ENCODE results near the gene CEPT1.
"Not testable (repeated sequence)": the region's sequence is repeated elsewhere in the genome, so short reads cannot be mapped to it uniquely, and the experiment has no call there.

Gene CEPT1

DNA sequence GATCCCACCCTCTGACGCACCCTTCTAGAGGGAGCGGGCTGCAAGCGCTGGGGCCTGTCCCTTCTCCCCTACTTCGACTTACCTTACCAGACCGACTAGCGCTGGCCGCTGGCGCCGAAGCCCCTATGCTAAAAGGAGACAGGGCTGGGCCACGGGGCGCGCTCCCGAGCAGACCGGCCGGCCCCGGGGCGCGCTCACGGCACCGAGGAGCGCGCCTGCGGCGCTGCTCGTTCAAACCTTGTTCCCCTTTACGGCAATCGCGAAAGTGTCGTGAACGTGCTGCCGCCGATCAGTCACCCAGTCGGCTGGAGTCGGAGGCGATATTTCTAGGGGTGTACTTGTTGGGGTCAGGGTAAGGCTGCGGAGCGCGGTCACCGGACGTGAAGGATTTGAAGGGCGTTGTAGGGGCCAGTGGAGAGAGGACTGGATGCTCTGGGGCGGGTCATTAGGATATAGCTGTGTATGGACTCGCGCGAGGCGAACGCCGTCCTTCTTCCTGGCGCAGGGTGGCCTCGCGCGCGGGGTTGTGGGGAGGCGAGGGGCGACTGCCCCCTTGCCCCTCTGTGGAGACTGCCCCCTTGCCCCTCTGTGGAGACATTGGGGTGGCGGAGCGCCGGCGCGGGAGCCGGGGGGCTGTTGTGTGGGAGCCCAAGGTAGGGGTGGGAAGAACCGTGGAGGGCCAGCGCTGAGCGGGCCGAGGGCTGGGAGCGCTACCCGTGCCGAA lies at the start of gene CEPT1, which contains the start of gene DRAM2:
TSS of gene CEPT1 (plus strand) at position 268 of the 724 bp plus-strand sequence. CDS start 7,492 bp downstream, outside the sequence.
TSS of gene DRAM2 (minus strand) at position 138 of the 724 bp plus-strand sequence. CDS start 8,539 bp downstream, outside the sequence.
- peak; percentile 96 for DNase-seq

DNA sequence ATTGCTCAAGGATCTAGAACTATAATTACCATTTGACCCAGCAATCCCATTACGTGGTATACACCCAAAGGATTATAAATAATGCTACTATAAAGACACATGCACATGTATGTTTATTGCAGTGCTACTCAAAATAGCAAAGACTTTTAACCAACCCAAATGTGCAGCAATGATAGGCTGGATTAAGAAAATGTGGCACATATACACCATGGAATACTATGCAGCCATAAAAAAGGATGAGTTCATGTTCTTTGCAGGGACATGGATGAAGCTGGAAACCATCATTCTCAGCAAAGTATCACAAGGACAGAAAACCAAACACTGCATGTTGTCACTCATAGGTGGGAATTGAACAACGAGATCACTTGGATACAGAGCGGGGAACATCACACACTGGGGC lies 44.6 kb upstream of the CEPT1 start:
- DNase-seq: not testable (repeated sequence)

DNA sequence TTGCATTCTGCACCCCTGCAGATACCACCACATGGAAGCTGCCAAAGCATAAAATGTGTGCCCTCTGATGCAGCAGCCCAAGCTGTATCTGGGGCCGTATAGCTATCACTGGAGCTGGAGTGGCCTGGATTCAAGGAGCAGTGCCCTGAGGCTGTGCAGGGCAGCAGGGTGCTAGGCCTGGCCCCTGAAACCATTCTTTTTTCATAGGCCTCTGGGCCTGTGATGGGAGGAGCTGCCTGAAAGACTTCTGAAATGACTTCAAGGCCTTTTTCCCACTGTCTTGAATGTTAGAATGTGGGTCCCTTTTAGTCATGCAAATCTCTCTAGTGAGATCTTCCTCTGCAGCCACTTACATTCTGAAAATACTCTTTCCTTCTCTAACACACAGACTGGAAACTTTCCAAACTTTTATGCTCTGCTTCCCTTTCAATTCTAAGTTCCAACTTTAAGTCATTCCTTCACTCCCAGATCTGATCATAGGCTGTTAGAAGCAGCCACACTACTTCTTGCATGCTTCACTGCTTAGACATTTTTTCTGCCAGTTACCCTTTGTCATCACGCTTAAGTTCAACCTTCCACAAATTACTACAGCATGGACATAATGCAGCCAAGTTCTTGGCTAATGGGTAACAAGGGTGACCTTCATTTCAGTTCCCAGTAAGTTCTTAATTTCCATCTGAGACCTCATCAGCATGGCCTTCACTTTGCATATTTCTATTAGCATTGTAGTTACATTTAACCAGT lies 42.5 kb upstream of the CEPT1 start:
- DNase-seq: no peak

DNA sequence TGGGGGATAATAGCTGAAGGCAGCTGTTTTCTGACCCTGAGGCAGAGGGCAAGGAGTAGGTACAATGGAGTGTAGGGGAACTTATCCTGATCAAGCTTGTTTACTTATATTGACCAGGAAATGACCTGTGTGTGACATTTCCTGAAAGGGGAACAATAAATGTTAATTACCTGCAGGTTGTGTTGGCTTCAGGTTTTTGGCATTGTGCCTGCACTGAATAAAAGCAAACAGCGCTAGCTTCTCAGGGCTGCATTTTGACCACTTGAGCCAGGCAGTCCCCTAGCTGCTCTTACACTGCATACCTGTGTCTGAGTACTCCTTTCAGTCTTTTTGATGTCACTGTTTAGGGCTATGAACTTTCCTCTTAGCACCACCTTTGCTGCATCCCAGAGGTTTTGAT lies 40.7 kb upstream of the CEPT1 start:
- DNase-seq: no peak

DNA sequence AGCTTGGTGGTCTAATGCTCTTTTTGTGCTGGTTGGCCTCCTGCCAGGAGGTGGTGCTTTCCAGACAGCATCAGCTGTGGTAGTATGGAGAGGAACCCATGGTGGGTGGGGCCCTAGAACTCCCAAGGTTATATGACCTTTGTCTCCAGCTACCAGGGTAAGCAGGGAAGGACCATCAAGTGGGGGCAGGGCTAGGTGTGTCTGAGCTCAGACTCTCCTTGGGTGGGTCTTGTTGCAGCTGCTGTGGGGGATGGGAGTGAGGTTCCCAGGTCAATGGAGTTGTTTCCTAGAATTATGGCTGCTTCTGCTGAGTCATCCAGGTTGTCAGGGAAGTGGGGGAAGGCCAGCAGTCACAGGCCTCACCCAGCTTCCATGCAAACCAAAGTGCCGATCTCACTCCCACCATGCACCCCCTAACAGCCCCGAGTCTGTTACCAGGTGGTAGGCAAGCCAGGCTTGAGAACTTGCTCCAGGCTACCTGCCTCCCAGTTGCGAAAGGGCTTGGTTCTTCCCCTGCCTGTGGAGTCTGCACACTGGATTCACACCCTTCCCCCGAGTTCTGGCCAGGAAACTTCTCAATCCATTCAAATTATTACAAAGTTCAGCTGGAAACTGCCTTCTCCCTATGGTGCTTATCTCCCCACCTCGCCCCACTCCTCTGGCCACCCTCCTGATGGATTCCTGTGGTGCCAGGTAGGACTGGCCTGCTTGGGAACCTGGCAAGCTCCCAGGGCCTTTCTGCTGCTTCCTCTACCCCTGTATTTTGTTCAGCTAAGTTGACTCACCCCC lies 38.0 kb upstream of the CEPT1 start:
- no peak for DNase-seq

DNA sequence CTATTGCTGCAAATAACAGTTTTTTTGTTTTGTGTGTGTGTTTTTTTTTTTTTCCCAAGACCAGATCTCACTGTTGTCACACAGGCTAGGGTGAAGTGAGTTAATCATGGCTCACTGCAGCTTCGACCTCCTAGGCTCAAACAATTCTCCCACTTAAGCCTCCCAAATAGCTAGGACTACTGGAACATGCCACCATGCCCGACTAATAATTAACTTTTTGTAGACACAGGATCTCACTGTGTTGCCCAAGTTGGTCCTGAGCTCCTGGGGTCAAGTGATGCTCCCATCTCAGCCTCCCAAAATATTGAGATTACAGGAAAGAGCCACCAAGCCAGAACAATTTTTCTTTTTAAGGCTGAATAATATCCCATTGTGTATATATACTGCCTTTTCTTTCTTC lies 35.0 kb upstream of the CEPT1 start:
- no peak for DNase-seq

DNA sequence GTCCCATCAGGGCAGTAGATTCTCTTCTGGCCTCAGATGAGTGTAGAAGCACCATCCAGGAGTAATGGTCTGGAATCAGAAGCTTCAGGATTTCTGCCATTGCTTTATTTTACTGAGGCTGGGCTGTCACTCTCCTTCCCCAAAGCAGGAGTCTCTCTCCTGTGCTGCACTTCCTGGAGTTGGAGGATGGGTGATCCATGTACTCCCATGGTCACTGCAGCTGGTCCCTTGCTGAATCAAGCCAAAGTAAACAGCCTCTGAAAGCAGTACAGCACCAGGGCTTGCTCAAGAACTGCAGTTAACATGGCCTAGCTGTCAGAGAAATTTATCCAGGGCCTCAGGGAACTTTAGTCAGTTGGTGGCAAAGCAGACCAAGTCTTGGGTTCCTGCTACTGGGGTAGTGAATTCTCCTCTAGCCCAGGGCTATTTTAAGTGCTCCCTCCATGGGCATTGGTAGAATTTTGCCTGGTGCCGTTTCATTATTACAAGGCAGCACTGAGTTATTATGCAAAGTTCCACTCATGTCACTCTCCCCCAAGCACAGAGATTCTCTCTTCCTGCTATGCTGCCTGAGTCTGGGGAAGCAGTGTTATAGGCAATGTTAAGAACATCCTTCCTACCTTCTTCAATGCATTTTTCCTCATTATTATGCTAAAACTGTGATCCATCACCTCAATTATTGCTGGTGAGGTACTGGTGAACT lies 29.7 kb upstream of the CEPT1 start:
- no peak for DNase-seq

DNA sequence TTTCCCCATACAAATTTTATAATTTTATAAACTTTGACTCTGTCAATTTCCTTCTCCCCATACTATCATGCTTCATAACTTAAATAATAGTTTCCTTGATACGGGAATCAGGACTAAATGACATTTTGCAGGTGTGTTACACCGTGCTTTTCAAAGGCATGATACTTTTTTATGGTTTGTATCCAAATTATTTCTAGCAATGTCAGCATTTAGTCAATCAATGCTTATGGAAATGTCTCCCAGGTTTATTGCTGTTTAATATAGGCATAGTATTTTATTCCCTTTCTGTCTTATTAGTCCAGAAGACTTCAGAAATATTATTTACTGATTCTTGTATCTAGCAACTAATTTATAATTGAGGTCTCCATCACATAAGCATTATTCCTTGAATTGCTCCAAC lies 23.5 kb upstream of the CEPT1 start:
- no peak for DNase-seq

DNA sequence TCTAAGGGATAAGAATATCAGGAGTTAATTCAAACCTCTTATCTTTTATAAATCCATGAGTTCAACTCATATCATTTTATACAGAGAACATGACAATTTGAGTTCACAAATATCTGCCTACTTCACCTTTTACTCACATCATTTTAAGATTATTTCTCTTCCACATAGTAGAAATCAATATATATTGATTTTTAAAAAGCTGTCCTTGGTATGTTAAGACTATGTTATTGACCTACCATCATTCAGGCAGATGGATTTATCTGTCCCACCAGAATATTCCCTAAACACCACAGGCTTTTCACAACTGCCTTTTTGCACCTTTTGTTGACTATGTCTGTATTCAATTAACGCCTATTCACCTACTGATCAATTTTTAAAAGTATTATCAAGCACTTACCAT lies 13.7 kb upstream of the CEPT1 start:
- DNase-seq: no peak

DNA sequence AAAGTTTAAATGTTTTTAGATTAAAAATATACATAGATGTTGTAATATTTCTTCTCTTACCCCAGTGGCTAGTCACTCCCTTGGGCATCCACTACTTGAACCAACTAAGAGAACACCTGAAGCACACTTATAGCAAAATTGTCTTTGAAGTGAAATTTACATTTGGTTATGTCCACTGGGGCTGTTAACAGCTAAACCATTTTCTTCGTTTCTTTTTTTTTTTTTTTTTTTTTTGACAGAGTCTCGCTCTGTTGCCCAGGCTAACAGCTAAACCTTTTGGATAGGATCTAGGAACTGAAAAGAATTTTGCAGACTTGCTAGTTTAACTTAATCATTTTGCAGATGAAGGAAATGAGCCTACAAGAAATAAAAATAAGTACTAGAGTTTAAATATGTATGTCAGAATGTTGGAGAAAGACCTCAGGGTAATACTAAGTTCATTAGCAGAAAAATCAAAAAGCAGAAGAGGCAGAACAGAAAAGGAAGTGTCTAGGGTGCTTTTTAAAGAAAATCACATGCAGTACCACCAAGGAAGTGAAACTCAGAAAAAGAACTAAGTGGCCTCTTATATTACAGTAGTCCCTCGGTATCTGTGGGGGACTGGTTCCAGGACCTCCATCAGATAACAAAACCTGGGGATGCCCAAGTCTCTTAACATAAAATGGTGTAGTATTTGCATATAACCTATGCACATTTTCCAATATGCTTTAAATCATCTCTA lies 11.9 kb upstream of the CEPT1 start:
- peak; percentile 77 for DNase-seq

DNA sequence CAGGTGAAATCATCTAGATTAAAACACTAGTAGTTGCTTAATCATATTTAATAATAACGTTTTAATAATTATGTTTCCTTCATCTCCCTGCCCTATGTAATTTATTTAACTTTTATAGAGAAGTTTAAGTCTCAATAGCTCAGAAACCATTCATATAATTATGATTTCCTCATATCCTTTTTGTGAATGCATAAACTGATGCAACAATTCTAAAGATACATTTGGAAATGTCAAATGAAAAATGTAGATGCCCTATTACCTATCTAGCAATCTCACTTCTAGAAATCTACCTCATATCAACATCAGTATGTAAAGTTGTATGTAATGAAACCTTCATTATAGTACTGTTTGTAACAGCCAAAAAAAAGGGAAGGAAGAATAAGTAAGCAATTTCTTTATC lies 10.6 kb upstream of the CEPT1 start:
- no peak for DNase-seq

DNA sequence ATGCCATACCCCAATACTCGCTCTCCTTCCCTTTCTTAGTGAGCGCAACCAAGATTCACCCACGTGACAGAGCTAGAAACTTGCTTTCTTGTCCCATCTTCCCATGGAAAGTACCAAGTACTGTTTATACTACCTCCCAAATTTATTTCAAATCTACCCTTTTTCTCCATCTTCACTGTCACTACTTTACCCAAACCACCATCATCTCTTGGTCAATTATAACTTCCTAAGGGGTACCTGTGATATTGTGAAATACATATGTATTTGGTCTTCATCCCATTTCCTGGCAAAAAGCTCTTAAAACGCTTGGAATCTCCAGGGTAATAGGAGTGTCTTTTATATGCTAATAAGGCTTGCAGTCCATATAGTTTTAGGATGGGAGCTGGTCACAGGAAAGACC lies 8.3 kb upstream of the CEPT1 start:
- no peak for DNase-seq

DNA sequence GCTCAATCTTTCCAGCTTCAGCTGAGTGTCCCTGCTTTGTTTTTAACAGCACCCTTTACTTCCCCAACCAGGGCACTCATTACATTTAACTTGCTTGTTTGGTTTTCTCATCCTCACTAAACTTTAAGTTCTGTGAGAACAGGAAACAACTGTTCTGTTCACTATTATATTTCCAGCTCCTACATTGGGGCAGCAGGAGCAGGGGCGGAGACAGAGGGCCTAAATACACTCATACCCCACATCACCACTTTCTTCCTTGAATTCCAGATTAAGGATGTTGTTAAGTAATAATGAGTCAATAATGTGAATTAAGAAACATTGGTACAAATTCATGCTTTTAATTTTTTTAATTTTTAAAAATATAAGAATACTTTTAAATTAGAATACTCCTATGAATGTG lies 6.2 kb upstream of the CEPT1 start:
- DNase-seq: peak; percentile 76

DNA sequence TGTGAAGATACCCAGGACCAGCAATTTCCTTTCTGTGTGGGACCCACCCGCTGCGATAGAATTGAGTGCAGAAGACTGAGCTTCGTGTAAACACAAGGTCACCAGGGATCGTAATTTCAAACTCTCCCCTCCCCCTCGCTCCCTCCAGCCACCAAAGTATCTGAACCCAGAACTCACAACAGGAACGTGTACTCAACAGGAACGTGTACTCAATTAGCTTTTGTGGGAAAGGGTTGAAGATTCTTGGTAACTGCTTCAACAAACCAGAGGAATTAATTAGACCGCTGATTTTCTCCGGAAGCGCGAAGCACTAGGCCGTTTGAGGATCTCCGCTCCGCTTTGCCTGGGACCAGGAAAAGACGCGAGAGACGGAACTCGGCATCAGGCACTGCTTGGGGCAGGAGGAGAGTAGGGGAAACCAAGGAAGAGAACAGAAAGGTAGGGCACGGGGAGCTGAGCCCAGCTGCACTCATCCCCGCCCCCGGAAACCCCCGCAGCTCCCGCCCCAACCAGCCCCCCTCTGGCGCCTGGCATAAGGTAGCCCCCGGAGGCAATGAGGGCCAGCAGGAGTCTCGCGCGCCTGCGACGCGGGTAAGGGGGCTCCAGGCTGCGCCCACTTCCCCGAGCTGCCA lies 583 bp upstream of the CEPT1 start:
- DNase-seq: peak; percentile 67

DNA sequence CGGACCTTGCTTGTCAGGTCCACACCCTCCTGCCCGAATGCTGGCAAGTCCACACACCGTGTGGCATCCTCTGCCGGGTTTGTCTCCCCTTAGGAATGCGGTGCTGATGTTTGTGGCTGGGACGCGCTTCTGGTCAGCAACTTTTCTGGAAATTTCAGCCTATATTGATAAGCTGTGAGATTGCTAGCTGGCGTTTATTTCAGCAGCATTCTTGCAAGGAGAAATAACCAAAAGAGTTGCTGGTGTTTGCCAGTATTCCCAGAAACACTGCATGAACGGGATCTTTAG lies 601 bp downstream of the CEPT1 start:
- peak; percentile 35 for DNase-seq

DNA sequence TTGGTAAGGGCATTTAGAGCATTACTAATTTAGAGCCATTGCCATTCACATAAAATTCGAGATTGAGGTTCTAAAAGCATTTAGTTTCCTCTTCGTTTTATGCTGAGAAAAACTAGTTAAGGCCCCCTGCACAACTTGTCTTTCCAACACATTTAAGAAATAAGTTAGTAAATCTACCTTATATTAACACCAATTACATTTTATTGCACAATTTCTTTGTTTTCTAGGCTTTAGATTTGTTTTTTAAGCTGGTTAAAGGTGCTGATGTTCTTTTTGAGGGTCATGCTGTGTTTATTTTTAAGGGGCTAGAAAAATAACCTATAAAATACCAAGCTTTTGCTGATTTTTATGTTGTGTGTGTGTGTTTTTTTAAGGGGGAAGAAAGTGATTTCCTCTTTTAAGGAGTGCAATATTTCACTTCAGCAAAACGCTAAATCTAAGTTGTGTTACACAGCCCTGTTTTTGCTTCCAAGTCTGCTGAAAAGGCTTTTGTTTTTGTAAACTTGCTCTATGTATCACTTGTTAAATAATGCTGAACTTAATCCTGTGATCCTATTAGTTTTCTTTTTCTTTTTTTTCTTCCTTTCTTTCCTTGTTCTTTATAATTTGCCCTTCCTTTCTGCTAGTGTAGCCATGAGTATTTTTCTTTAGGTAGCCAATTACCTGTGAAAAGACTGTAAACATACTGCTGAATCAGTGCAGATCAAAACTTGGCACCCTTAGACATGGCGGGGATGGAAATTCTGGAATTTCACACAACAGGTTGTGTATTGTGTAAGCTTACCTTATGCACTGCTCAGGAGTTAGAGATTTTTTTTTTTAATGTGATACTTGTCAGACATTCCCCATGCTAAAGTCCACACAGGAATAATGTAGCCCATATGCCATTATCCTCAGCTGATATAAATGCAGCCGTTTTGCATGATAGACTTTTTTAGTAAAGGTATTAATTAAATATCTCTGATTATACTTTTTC lies 1.5 kb downstream of the CEPT1 start:
- no peak for DNase-seq

DNA sequence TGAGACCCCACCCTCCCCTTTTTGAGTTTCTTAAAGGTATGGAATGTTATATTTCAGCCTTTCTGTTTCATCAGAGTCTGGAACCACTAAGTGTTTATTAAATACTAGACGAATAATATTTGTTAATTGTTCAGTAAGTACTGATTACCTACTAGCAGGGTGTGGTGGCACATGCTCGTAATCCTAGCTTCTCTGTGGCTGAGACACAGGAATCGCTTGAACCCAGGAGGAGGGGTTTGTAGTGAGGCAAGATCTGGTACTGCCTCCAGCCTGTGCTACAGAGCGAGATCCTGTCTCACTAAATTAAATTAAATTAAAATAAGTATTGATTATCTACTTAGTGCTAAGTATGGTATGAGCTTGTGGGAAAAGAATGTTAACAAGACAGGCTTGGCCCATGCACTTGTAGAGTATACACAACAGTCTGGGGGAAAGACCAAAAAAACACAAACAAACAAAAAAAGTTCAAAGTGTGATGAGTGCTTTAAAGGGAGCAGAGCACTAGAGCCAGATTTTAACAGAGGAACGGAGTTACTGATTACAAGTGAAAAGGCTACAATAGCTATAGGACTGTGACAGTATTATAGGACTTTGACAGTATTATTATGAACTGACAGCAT lies 2.4 kb downstream of the CEPT1 start:
- DNase-seq: no peak

DNA sequence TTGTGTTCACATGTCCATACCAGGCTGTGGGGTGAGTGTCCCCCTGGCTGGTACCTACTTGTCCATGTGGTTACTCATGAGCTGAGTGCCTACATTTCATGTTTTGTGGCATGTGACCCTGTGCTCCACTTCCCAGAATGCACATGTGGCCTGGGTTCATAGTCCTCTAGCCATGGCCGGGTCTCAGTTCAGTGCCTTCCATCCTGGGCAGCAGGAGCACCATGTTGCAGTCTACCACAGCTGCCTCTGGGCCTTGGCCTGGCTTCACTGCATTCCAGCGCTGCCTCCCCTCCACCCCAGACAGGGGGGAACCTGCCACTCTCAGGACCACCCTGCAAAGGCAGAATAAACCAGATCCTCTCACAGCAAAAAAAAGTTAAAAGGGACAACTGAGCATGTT lies 5.5 kb downstream of the CEPT1 start:
- no peak for DNase-seq

DNA sequence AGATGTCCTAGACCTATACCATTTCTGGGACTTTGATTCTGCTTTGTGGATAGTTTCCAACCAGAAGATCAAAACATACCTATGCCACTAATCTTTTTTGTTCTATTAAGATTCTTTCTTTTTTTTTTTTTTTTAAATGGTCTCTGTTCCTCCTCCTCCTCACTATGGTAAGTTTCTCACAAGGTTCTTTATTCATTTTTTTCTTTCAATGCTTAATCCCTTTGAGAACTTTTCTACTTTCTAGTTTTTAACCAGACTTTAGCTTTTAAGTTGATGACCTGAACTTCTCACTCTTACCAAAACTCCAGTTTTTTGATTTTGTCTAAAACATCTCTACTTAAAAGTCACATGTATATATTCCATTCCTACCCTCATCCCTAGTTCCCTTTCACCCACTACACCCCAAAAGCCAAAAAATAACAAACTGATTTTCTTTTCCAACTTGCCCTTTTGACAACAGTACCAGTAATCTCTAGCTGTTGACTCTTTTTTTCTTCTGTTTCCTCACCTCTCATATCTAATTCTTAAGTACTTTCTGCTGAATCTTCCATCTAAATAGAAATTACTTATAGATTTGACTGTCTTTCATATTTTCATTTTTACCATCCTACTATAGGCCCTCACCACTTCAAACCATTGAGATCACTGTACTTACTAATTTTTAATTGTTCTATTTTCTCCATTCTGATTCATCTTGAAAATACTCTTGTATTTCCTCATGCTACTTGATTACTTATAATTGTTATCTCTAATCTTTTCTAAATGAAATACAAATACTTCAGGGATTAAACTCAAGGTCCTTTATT lies 6.1 kb downstream of the CEPT1 start:
- no peak for DNase-seq

All from suppressor macrophage treated with lipopolysaccharide for 4 hours (primary cell).